ENCODE results near the gene CFAP97D1. TPM values are rescaled to one million over a fixed set of nuclear protein-coding genes. Genes with fewer than 3 reads are reported as not detected.
"Not testable (repeated sequence)": the region's sequence is repeated elsewhere in the genome, so short reads cannot be mapped to it uniquely, and the experiment has no call there.

Gene CFAP97D1
- total RNA-seq, 1 donor from 2014 or later = 1.4 TPM

GRCh38 chr17:43798024-43798423, 17.8 kb downstream of the CFAP97D1 start:
- not testable (repeated sequence) for DNase-seq (ENCODE audit: low spot score)

- no peak for DNase-seq (ENCODE audit: low spot score)
Observed at GRCh38 chr17:43799047-43799446, 18.8 kb downstream of the CFAP97D1 start.

GRCh38 chr17:43800736-43801135, 20.5 kb downstream of the CFAP97D1 start:
- no peak for DNase-seq (ENCODE audit: low spot score)

GRCh38 chr17:43801844-43802243, 21.6 kb downstream of the CFAP97D1 start:
- DNase-seq (ENCODE audit: low spot score) = no peak

- DNase-seq (ENCODE audit: low spot score) = no peak
Observed at GRCh38 chr17:43803758-43804157, 23.5 kb downstream of the CFAP97D1 start.

GRCh38 chr17:43805117-43805516, 24.9 kb downstream of the CFAP97D1 start:
- no peak for DNase-seq (ENCODE audit: low spot score)

- DNase-seq (ENCODE audit: low spot score) = no peak
Observed at GRCh38 chr17:43808076-43808475, 27.8 kb downstream of the CFAP97D1 start.

- DNase-seq (ENCODE audit: low spot score) = no peak
Observed at GRCh38 chr17:43809121-43809520, 28.9 kb downstream of the CFAP97D1 start.

- DNase-seq (ENCODE audit: low spot score) = peak; percentile 21
Observed at GRCh38 chr17:43810226-43810715, 30.0 kb downstream of the CFAP97D1 start.

GRCh38 chr17:43810823-43811222, 30.6 kb downstream of the CFAP97D1 start:
- no peak for DNase-seq (ENCODE audit: low spot score)

- DNase-seq (ENCODE audit: low spot score) = no peak
Observed at GRCh38 chr17:43812396-43813265, 32.4 kb downstream of the CFAP97D1 start.

- no peak for DNase-seq (ENCODE audit: low spot score)
Observed at GRCh38 chr17:43813386-43813785, 33.2 kb downstream of the CFAP97D1 start.

GRCh38 chr17:43814026-43814425, 33.8 kb downstream of the CFAP97D1 start:
- no peak for DNase-seq (ENCODE audit: low spot score)

GRCh38 chr17:43814714-43815113, 34.5 kb downstream of the CFAP97D1 start:
- peak; percentile 28 for DNase-seq (ENCODE audit: low spot score)

GRCh38 chr17:43816336-43817320, 36.4 kb downstream of the CFAP97D1 start:
- DNase-seq (ENCODE audit: low spot score) = no peak

GRCh38 chr17:43817826-43818225, 37.6 kb downstream of the CFAP97D1 start:
- DNase-seq (ENCODE audit: low spot score) = no peak

GRCh38 chr17:43818966-43819365, 38.7 kb downstream of the CFAP97D1 start:
- DNase-seq (ENCODE audit: low spot score) = no peak

- DNase-seq (ENCODE audit: low spot score) = no peak
Observed at GRCh38 chr17:43820759-43821158, 40.5 kb downstream of the CFAP97D1 start.

GRCh38 chr17:43822570-43823190, 42.4 kb downstream of the CFAP97D1 start:
- DNase-seq (ENCODE audit: low spot score) = no peak

- DNase-seq (ENCODE audit: low spot score) = no peak
Observed at GRCh38 chr17:43823350-43824084, 43.3 kb downstream of the CFAP97D1 start.

- no peak for DNase-seq (ENCODE audit: low spot score)
Observed at GRCh38 chr17:43825567-43825966, 45.3 kb downstream of the CFAP97D1 start.
